Urothelium cell line (cell line): ENCODE measurements around the gene TPRA1.

Experiments
- DNase-seq: peaks from one replicate; pipeline ENCODE4 v3.0.0; 2011; ENCODE audit warnings: low spot score, mixed read lengths
- FAIRE-seq: peaks from 2 replicates; lab custom pipeline; 2011; peaks lifted over from hg19 to GRCh38; lab: Jason Lieb, UNC

The TPRA1 gene

GRCh38 chr3:127566833-127567232, 23.7 kb downstream of the TPRA1 start:
- DNase-seq (no peak), FAIRE-seq (no peak)

- no peak for FAIRE-seq
- no peak for DNase-seq
Measured at GRCh38 chr3:127565711-127566110, 24.8 kb downstream of the TPRA1 start.

GRCh38 chr3:127560051-127560787, 30.3 kb downstream of the TPRA1 start:
- no peak for FAIRE-seq
- no peak for DNase-seq

- DNase-seq: no peak
- no peak for FAIRE-seq
Measured at GRCh38 chr3:127556565-127556964, 34.0 kb downstream of the TPRA1 start.

- FAIRE-seq (no peak), DNase-seq (no peak)
Measured at GRCh38 chr3:127555108-127555507, 35.4 kb downstream of the TPRA1 start.

GRCh38 chr3:127552038-127552437, 38.5 kb downstream of the TPRA1 start:
- no peak for DNase-seq
- FAIRE-seq: no peak

GRCh38 chr3:127551178-127551577, 39.4 kb downstream of the TPRA1 start:
- FAIRE-seq (no peak), DNase-seq (no peak)

- FAIRE-seq (no peak), DNase-seq (no peak)
Measured at GRCh38 chr3:127550468-127551157, 39.9 kb downstream of the TPRA1 start.

- FAIRE-seq (no peak), DNase-seq (no peak)
Measured at GRCh38 chr3:127549826-127550467, 40.6 kb downstream of the TPRA1 start.

- peak; percentile 91 for DNase-seq
- peak; percentile 79 for FAIRE-seq
Measured at GRCh38 chr3:127547761-127548605, 42.5 kb downstream of the TPRA1 start.

- FAIRE-seq: peak; percentile 37
- peak; percentile 35 for DNase-seq
Measured at GRCh38 chr3:127546970-127547733, 43.4 kb downstream of the TPRA1 start.

- FAIRE-seq (no peak), DNase-seq (no peak)
Measured at GRCh38 chr3:127546554-127546953, 44.0 kb downstream of the TPRA1 start.

GRCh38 chr3:127545711-127546457, 44.6 kb downstream of the TPRA1 start:
- DNase-seq: no peak
- no peak for FAIRE-seq

- FAIRE-seq (no peak), DNase-seq (no peak)
Measured at GRCh38 chr3:127545216-127545615, 45.3 kb downstream of the TPRA1 start.

- no peak for FAIRE-seq
- no peak for DNase-seq
Measured at GRCh38 chr3:127544803-127545201, 45.7 kb downstream of the TPRA1 start.

- DNase-seq (peak; percentile 86), FAIRE-seq (peak; percentile 93)
Measured at GRCh38 chr3:127544192-127544802, 46.2 kb downstream of the TPRA1 start.

GRCh38 chr3:127543441-127543840, 47.1 kb downstream of the TPRA1 start:
- DNase-seq (no peak), FAIRE-seq (no peak)

GRCh38 chr3:127542441-127542952, 48.0 kb downstream of the TPRA1 start:
- no peak for FAIRE-seq
- no peak for DNase-seq

- no peak for FAIRE-seq
Measured at GRCh38 chr3:127541320-127541719, 49.2 kb downstream of the TPRA1 start.

More at GRCh38 chr3:127541320-127541719, 49.2 kb downstream of the TPRA1 start:
- no peak for DNase-seq
